Smooth muscle cell (in vitro differentiated cells): Measurements from ENCODE around the gene LMX1A. TPM values are rescaled to one million over a fixed set of nuclear protein-coding genes. Genes with fewer than 3 reads are reported as not detected.

Experiments
- DNase-seq: peaks from one replicate; lab custom pipeline; 2025; ENCODE audit not compliant: unreplicated experiment; lab: John Stamatoyannopoulos, UW
- H2AFZ ChIP-seq: fragments of 200-600 bp; sonication (generic); 2 replicates; pipeline ENCODE4 v1.6.0; 2016; ENCODE audit warnings: antibody characterized with exemption, low read depth, mild to moderate bottlenecking
- H3F3A ChIP-seq: fragments of 200-600 bp; sonication (generic); 2 replicates; pipeline ENCODE4 v1.6.0; 2017; ENCODE audit warnings: antibody characterized with exemption, low read depth
- H3K27ac ChIP-seq: fragments of 200-600 bp; sonication (generic); 2 replicates; pipeline ENCODE4 v1.5.1; 2016; ENCODE audit warnings: low read depth, mild to moderate bottlenecking
- H3K27me3 ChIP-seq: fragments of 200-600 bp; sonication (generic); 2 replicates; pipeline ENCODE4 v1.6.1; 2016; ENCODE audit warnings: low read depth, mild to moderate bottlenecking
- H3K36me3 ChIP-seq: fragments of 200-600 bp; sonication (generic); 2 replicates; pipeline ENCODE4 v1.5.1; 2016; ENCODE audit warnings: low read depth
- H3K4me1 ChIP-seq: fragments of 200-600 bp; sonication (generic); 2 replicates; pipeline ENCODE4 v1.5.1; 2016; ENCODE audit warnings: low read depth
- H3K4me2 ChIP-seq: fragments of 200-600 bp; sonication (generic); 2 replicates; pipeline ENCODE4 v1.6.0; 2016; ENCODE audit warnings: mild to moderate bottlenecking
- H3K4me3 ChIP-seq: fragments of 200-600 bp; sonication (generic); 2 replicates; pipeline ENCODE4 v1.5.1; 2016; ENCODE audit warnings: mild to moderate bottlenecking
- H3K79me2 ChIP-seq: fragments of 200-600 bp; sonication (generic); 2 replicates; pipeline ENCODE4 v1.6.0; 2016; ENCODE audit warnings: low read depth, mild to moderate bottlenecking
- H3K9ac ChIP-seq: fragments of 200-600 bp; sonication (generic); 2 replicates; pipeline ENCODE4 v1.6.0; 2016; ENCODE audit warnings: low read depth
- H3K9me3 ChIP-seq: fragments of 200-600 bp; sonication (generic); replicated peaks from 2 replicates; pipeline ENCODE4 v1.5.1; 2016; ENCODE audit warnings: low read depth
- H4K20me1 ChIP-seq: fragments of 200-600 bp; sonication (generic); 2 replicates; pipeline ENCODE4 v1.6.0; 2016; ENCODE audit warnings: low read depth
- CTCF ChIP-seq: fragments of 200-600 bp; sonication (generic); IDR thresholded peaks from 2 replicates; pipeline ENCODE4 v1.5.1; 2017; ENCODE audit warnings: borderline replicate concordance, mild to moderate bottlenecking, antibody characterized with exemption; ENCODE audit not compliant: insufficient read depth, poor library complexity, severe bottlenecking
- WGBS: methylation state at CpG from one replicate; pipeline ENCODE4 v1.1.7; 2016; ENCODE audit warnings: low lambda C conversion rate; 5-methylcytosine and 5-hydroxymethylcytosine counted together
- polyA plus RNA-seq: library from polyadenylated mRNA; unstranded; fragments of >200 nt; fragmentation: Nextera tagmentation; extraction: Ambion mirVana; gene quantifications from 2 replicates; pipeline ENCODE4 v1.2.1, GENCODE V29; 2016
- total RNA-seq: library from RNA; depleted of rRNA; stranded (reverse); fragments of >200 nt; gene quantifications from 2 replicates; pipeline ENCODE4 v1.2.3, GENCODE V29; 2014

Gene LMX1A
- total and polyA plus RNA-seq, 2 experiments from 2014 or later, result not detected

- WGBS, result 89% methylated on average over 3 of the region's 3 CpGs
- Histone ChIP-seq H3K4me2 (no peak overlapping the region), H3K27me3 (peaks cover 38% of the 10 kb centered on the region), H3K36me3 (no peaks in the 10 kb centered on the region), H3K9ac (no peak overlapping the region), H3K79me2 (no peaks in the 10 kb centered on the region), H3K27ac (no peak overlapping the region), H3K4me3 (no peak overlapping the region), H3K9me3 (no peaks in the 10 kb centered on the region), H4K20me1 (no peaks in the 10 kb centered on the region), H3F3A (no peaks in the 10 kb centered on the region), H3K4me1 (no peaks in the 10 kb centered on the region), H2AFZ (no peak overlapping the region)
- no peak for TF ChIP-seq CTCF
- no peak for DNase-seq
Observed at GRCh38 chr1:165328136-165328535, 28.4 kb downstream of the LMX1A start.

GRCh38 chr1:165327538-165327937 is 29.0 kb downstream of the LMX1A start:
- TF ChIP-seq CTCF, result no peak
- no peaks in the 10 kb centered on the region for H3K9me3 ChIP-seq
- H4K20me1 ChIP-seq, result no peaks in the 10 kb centered on the region
- no peaks in the 10 kb centered on the region for H3K79me2 ChIP-seq
- no peak overlapping the region for H3K27ac ChIP-seq
- no peaks in the 10 kb centered on the region for H3K4me1 ChIP-seq
- H3K36me3 ChIP-seq, result no peaks in the 10 kb centered on the region
- H3K27me3 ChIP-seq, result peaks cover 35% of the 10 kb centered on the region
- H3F3A ChIP-seq, result no peaks in the 10 kb centered on the region
- no peak for DNase-seq
- H3K4me2 ChIP-seq, result no peak overlapping the region
- H2AFZ ChIP-seq, result no peak overlapping the region
- H3K9ac ChIP-seq, result no peak overlapping the region
- H3K4me3 ChIP-seq, result no peak overlapping the region
- WGBS, result 83% methylated on average over 2 of the region's 2 CpGs

GRCh38 chr1:165325460-165326203 is 30.9 kb downstream of the LMX1A start:
- H3F3A ChIP-seq, result no peaks in the 10 kb centered on the region
- 81% methylated on average over 7 of the region's 7 CpGs for WGBS
- H3K36me3 ChIP-seq, result no peaks in the 10 kb centered on the region
- no peaks in the 10 kb centered on the region for H4K20me1 ChIP-seq
- no peak overlapping the region for H3K4me2 ChIP-seq
- peaks cover 35% of the 10 kb centered on the region for H3K27me3 ChIP-seq
- H3K4me3 ChIP-seq, result no peak overlapping the region
- no peaks in the 10 kb centered on the region for H3K9me3 ChIP-seq
- H2AFZ ChIP-seq, result no peak overlapping the region
- TF ChIP-seq CTCF, result no peak
- H3K27ac ChIP-seq, result no peak overlapping the region
- no peaks in the 10 kb centered on the region for H3K79me2 ChIP-seq
- H3K4me1 ChIP-seq, result no peaks in the 10 kb centered on the region
- DNase-seq, result no peak
- H3K9ac ChIP-seq, result no peak overlapping the region

- Histone ChIP-seq H3K27ac (no peak overlapping the region), H3K79me2 (no peaks in the 10 kb centered on the region), H3K4me3 (no peak overlapping the region), H3K4me2 (no peak overlapping the region), H3K36me3 (no peaks in the 10 kb centered on the region), H3F3A (no peaks in the 10 kb centered on the region), H3K4me1 (no peaks in the 10 kb centered on the region), H3K9me3 (no peaks in the 10 kb centered on the region), H3K9ac (no peak overlapping the region), H4K20me1 (no peaks in the 10 kb centered on the region), H3K27me3 (peaks cover 47% of the 10 kb centered on the region), H2AFZ (no peak overlapping the region)
- no peak for TF ChIP-seq CTCF
- 68% methylated on average over 5 of the region's 5 CpGs for WGBS
- DNase-seq, result no peak
Observed at GRCh38 chr1:165324050-165324449, 32.5 kb downstream of the LMX1A start.
